ENCODE data around the gene C20orf144.

DNA sequence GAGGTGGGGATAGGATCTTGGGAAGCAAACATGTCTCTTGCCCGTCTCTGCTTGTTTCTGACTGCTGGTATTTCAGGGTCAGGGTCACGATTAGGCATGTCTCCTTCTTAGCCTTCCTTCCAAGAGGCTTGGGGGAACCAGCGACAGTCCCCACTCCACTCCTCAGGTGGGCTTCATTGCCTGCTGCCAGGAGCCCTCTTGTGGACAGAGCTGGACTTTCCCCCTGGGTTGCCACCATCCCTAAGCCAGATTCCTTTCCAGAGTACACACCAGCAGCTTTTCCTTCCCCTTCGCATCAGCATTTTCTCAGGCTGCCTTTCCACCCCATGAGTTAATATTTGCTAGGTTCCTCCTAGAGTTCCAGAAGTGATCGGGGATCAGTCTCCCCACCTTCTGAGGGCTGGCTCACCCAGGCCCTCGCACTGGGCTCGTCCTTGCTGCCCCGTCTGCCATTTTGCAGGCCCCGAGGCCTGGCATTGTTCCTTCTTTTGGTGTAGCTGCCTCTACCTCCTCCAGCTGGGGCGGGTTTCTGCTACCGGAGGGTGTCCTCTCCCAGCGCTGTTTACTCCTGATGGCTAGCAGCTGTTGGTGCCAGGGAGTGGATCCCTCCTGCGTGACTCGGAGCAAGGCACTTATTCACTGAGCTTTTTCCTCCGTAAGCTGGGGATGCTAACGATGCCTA is 8.8 kb upstream of the C20orf144 start:
- TF ChIP-seq, protein P1, sequence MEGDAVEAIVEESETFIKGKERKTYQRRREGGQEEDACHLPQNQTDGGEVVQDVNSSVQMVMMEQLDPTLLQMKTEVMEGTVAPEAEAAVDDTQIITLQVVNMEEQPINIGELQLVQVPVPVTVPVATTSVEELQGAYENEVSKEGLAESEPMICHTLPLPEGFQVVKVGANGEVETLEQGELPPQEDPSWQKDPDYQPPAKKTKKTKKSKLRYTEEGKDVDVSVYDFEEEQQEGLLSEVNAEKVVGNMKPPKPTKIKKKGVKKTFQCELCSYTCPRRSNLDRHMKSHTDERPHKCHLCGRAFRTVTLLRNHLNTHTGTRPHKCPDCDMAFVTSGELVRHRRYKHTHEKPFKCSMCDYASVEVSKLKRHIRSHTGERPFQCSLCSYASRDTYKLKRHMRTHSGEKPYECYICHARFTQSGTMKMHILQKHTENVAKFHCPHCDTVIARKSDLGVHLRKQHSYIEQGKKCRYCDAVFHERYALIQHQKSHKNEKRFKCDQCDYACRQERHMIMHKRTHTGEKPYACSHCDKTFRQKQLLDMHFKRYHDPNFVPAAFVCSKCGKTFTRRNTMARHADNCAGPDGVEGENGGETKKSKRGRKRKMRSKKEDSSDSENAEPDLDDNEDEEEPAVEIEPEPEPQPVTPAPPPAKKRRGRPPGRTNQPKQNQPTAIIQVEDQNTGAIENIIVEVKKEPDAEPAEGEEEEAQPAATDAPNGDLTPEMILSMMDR (IDR thresholded peaks at IDR 0.05): peak; percentile 71 to 81 (median 76)
- TF ChIP-seq EP300 (IDR thresholded peaks at IDR 0.05; ENCODE audit: low read depth) (no peak), POLR2A (IDR thresholded peaks at IDR 0.05) (no peak), POLR2AphosphoS5 (IDR thresholded peaks at IDR 0.05) (peak in 2 of 3 donors; percentile 4 to 8)

Measured in transverse colon (tissue), 4 donors.